Stimulated activated CD4-positive, alpha-beta T cell treated with anti-CD3 and anti-CD28 coated beads, Interleukin-1b, Interleukin-23, amount 100 ng/mL, for 48 hours (primary cell): Measurements from ENCODE around the gene RAPSN.

ENCODE experiments used
- DNase-seq: peaks from one replicate; pipeline ENCODE4 v3.0.0-alpha.2; 2020

Gene RAPSN

GRCh38 chr11:47387944-47388696, 60.8 kb downstream of the RAPSN start:
- DNase-seq, result no peak
